Astrocyte (in vitro differentiated cells and primary cell): Measurements from ENCODE around the gene OR4F15.

Experiments used
- CTCF ChIP-seq: IDR thresholded peaks from 2 replicates; pipeline ENCODE4 v1.5.1; 2011; ENCODE audit warnings: low read depth, mild to moderate bottlenecking, inconsistent platforms, low read length, moderate library complexity; ENCODE audit not compliant: insufficient read depth
- EZH2 ChIP-seq: IDR thresholded peaks from 2 replicates; pipeline ENCODE4 v1.6.1; 2012; ENCODE audit warnings: mild to moderate bottlenecking, low read length, inconsistent platforms; ENCODE audit not compliant: insufficient read depth

GRCh38 chr15:101801048-101801447, 11.0 kb upstream of the OR4F15 start:
- TF ChIP-seq CTCF (no peak), EZH2 (no peak)
